Astrocyte (in vitro differentiated cells and primary cell): ENCODE data around the gene RAPGEF6.

ENCODE experiments used
- CTCF ChIP-seq: IDR thresholded peaks from 2 replicates; pipeline ENCODE4 v1.5.1; 2011; ENCODE audit warnings: low read depth, mild to moderate bottlenecking, inconsistent platforms, low read length, moderate library complexity; ENCODE audit not compliant: insufficient read depth
- EZH2 ChIP-seq: IDR thresholded peaks from 2 replicates; pipeline ENCODE4 v1.6.1; 2012; ENCODE audit warnings: mild to moderate bottlenecking, low read length, inconsistent platforms; ENCODE audit not compliant: insufficient read depth

- TF ChIP-seq EZH2 (no peak), CTCF (no peak)
Measured at GRCh38 chr5:131622633-131623032, 12.4 kb downstream of the RAPGEF6 start.
